IMR-90 (cell line): ENCODE measurements around the gene SLC29A1. TPM values are rescaled to one million over a fixed set of nuclear protein-coding genes. Genes with fewer than 3 reads are reported as not detected.

Source experiments
- ATAC-seq: fragments of 200-7000 bp; cut with Tn5 transposase; 2 replicates; pipeline ENCODE4 v1.9.1; 2020; ENCODE audit warnings: low read depth, mild to moderate bottlenecking, moderate library complexity
- BruUV-seq: library from RNA; stranded (reverse); fragments of 400-500 nt; replicated peaks from 2 replicates; lab custom pipeline; 2021; lab: Mats Ljungman, UMichigan
- CTCF ChIA-PET: fragments of 300-600 bp; formaldehyde crosslinking; extraction: SDS; loops from one replicate; lab custom pipeline; 2021; ENCODE audit warnings: antibody characterized with exemption; lab: Yijun Ruan, JAX
- POLR2A ChIA-PET: fragments of 300-600 bp; sonication (Branson Sonifier 250); formaldehyde crosslinking; loops from one replicate; lab custom pipeline; 2022; ENCODE audit warnings: antibody characterized with exemption; ENCODE audit not compliant: unreplicated experiment; lab: Charles Lee
- DNase-seq: peaks from one replicate; pipeline ENCODE4 v3.0.0; 2013
- H2AFZ ChIP-seq: replicated peaks from 2 replicates; pipeline ENCODE3; 2013; ENCODE audit warnings: low read length, mild to moderate bottlenecking; ENCODE audit not compliant: poor library complexity
- H2AK5ac ChIP-seq: 2 replicates; pipeline ENCODE4 v1.6.1; 2013; ENCODE audit warnings: low read depth, low read length, inconsistent platforms
- H2AK9ac ChIP-seq: replicated peaks from 2 replicates; pipeline ENCODE3; 2013; ENCODE audit warnings: mild to moderate bottlenecking, low read depth, low read length, moderate library complexity; ENCODE audit not compliant: poor library complexity
- H2BK120ac ChIP-seq: 2 replicates; pipeline ENCODE4 v1.6.1; 2013; ENCODE audit warnings: low read depth, low read length, inconsistent platforms
- H2BK15ac ChIP-seq: 3 replicates; pipeline ENCODE4 v1.6.1; 2013; ENCODE audit warnings: low read depth, low read length, inconsistent platforms
- H2BK20ac ChIP-seq: 2 replicates; pipeline ENCODE4 v1.6.1; 2013; ENCODE audit warnings: low read depth, mild to moderate bottlenecking, inconsistent platforms, low read length, moderate library complexity
- H2BK5ac ChIP-seq: 2 replicates; pipeline ENCODE4 v1.6.1; 2013; ENCODE audit warnings: mild to moderate bottlenecking, low read depth, low read length, inconsistent platforms; ENCODE audit not compliant: poor library complexity, severe bottlenecking
- H3K14ac ChIP-seq: replicated peaks from 2 replicates; pipeline ENCODE4 v1.6.1; 2013; ENCODE audit warnings: low read depth, low read length, inconsistent platforms
- H3K18ac ChIP-seq: 2 replicates; pipeline ENCODE4 v1.6.1; 2013; ENCODE audit warnings: low read depth, low read length, control low read depth
- H3K23ac ChIP-seq: 2 replicates; pipeline ENCODE4 v1.6.1; 2013; ENCODE audit warnings: low read depth, low read length, inconsistent platforms
- H3K27ac ChIP-seq: 2 replicates; pipeline ENCODE4 v1.5.1; 2013; ENCODE audit warnings: mild to moderate bottlenecking, control low read depth, low read length; ENCODE audit not compliant: insufficient read depth
- H3K27me3 ChIP-seq: 2 replicates; pipeline ENCODE4 v1.6.1; 2013; ENCODE audit warnings: low read length; ENCODE audit not compliant: control insufficient read depth, insufficient read depth
- H3K36me3 ChIP-seq: 2 replicates; pipeline ENCODE4 v1.6.1; 2013; ENCODE audit warnings: low read length, mixed read lengths; ENCODE audit not compliant: control insufficient read depth, insufficient read depth
- H3K4ac ChIP-seq: 2 replicates; pipeline ENCODE4 v1.6.1; 2013; ENCODE audit warnings: low read depth, low read length, inconsistent platforms
- H3K4me1 ChIP-seq: 2 replicates; pipeline ENCODE4 v1.6.1; 2013; ENCODE audit warnings: low read length, mixed read lengths; ENCODE audit not compliant: control insufficient read depth, insufficient read depth
- H3K4me2 ChIP-seq: 2 replicates; pipeline ENCODE4 v1.6.1; 2013; ENCODE audit warnings: low read depth, mild to moderate bottlenecking, control low read depth, low read length, moderate library complexity
- H3K4me3 ChIP-seq: 2 replicates; pipeline ENCODE4 v1.5.1; 2013; ENCODE audit warnings: low read depth, mild to moderate bottlenecking, control low read depth, low read length, moderate library complexity; ENCODE audit not compliant: insufficient read depth
- H3K56ac ChIP-seq: 2 replicates; pipeline ENCODE4 v1.6.1; 2013; ENCODE audit warnings: low read length, inconsistent platforms; ENCODE audit not compliant: insufficient read depth; ENCODE audit errors: extremely low read depth
- H3K79me1 ChIP-seq, 2 experiments: 2 replicates each; pipeline ENCODE4 v1.6.1; 2013; ENCODE audit warnings: low read length in 2 of 2, inconsistent platforms in 1 of 2, low read depth in 1 of 2
- H3K9ac ChIP-seq: 2 replicates; pipeline ENCODE4 v1.6.1; 2013; ENCODE audit warnings: low read depth, low read length, control low read depth
- H3K9me1 ChIP-seq: 2 replicates; pipeline ENCODE4 v1.6.1; 2013; ENCODE audit warnings: low read length, inconsistent platforms; ENCODE audit not compliant: insufficient read depth
- H3K9me3 ChIP-seq: 2 replicates; pipeline ENCODE4 v1.6.1; 2013; ENCODE audit warnings: low read length; ENCODE audit not compliant: control insufficient read depth, insufficient read depth
- H4K20me1 ChIP-seq: 2 replicates; pipeline ENCODE4 v1.6.1; 2013; ENCODE audit warnings: low read length, inconsistent platforms; ENCODE audit not compliant: insufficient read depth
- H4K5ac ChIP-seq: 2 replicates; pipeline ENCODE4 v1.6.1; 2013; ENCODE audit warnings: mild to moderate bottlenecking, low read depth, low read length, control low read depth
- H4K8ac ChIP-seq, 2 experiments: 2 replicates each; pipeline ENCODE4 v1.6.1; 2013; ENCODE audit warnings: low read depth in 2 of 2, low read length in 2 of 2, control low read depth in 1 of 2, inconsistent platforms in 1 of 2
- H4K91ac ChIP-seq: 2 replicates; pipeline ENCODE4 v1.6.1; 2013; ENCODE audit warnings: low read depth, low read length, inconsistent platforms; ENCODE audit not compliant: insufficient read depth
- BHLHE40 ChIP-seq: fragments of 150-350 bp; IDR thresholded peaks from 2 replicates; pipeline ENCODE4 v1.6.1; 2016; ENCODE audit warnings: mild to moderate bottlenecking, low read depth, low read length
- CEBPB ChIP-seq: IDR thresholded peaks from 2 replicates; pipeline ENCODE4 v1.6.1; 2012; ENCODE audit warnings: low read depth, low read length, improper control_type of control experiment
- FOS ChIP-seq: fragments of 150-350 bp; IDR thresholded peaks from 2 replicates; pipeline ENCODE4 v1.6.1; 2016; ENCODE audit warnings: low read depth, low read length
- MAFK ChIP-seq: IDR thresholded peaks from 2 replicates; pipeline ENCODE4 v1.6.1; 2012; ENCODE audit warnings: low read depth, low read length, improper control_type of control experiment
- MXI1 ChIP-seq: IDR thresholded peaks from 2 replicates; pipeline ENCODE4 v1.6.1; 2012; ENCODE audit warnings: low read depth, mild to moderate bottlenecking, low read length, moderate library complexity, borderline replicate concordance
- NFE2L2 ChIP-seq: fragments of 150-350 bp; IDR thresholded peaks from 2 replicates; pipeline ENCODE4 v1.6.1; 2016; ENCODE audit warnings: low read depth, mild to moderate bottlenecking, low read length
- RAD21 ChIP-seq: IDR thresholded peaks from 2 replicates; pipeline ENCODE4 v1.6.1; 2012; ENCODE audit warnings: low read length, improper control_type of control experiment
- RCOR1 ChIP-seq: IDR thresholded peaks from 2 replicates; pipeline ENCODE4 v1.6.1; 2012; ENCODE audit warnings: mild to moderate bottlenecking, low read length, improper control_type of control experiment; ENCODE audit not compliant: insufficient replicate concordance
- RFX5 ChIP-seq: IDR thresholded peaks from 2 replicates; pipeline ENCODE4 v1.8.0; 2012; ENCODE audit warnings: low read depth, mild to moderate bottlenecking, low read length, moderate library complexity
- SMC3 ChIP-seq: fragments of 150-350 bp; IDR thresholded peaks from 2 replicates; pipeline ENCODE4 v1.6.1; 2016; ENCODE audit warnings: low read depth, mild to moderate bottlenecking, antibody characterized with exemption, low read length, moderate library complexity
- WGBS, 2 experiments: methylation state at CpG; one replicate each; pipeline versions ENCODE4 v1.1.5 to v1.1.7; 2013; ENCODE audit warnings: missing lambda C conversion rate in 2 of 2; ENCODE audit not compliant: insufficient read length in 1 of 2; ENCODE audit errors: extremely low coverage in 2 of 2; 5-methylcytosine and 5-hydroxymethylcytosine counted together
- dilution Hi-C: fragments of 300-500 bp; cut with HindIII; formaldehyde crosslinking; loops from one replicate; pipeline ENCODE4 v1.14.3; 2018; ENCODE audit warnings: low sequenced_read_pairs; ENCODE audit not compliant: unreplicated experiment
- in situ Hi-C: fragments of 300-500 bp; cut with MboI; formaldehyde crosslinking; loops from 3 replicates; pipeline ENCODE4 v1.14.3; 2019; ENCODE audit warnings: low sequenced_read_pairs, inconsistent platforms, mixed read lengths
- intact Hi-C: fragments of 100-400 bp; cut with micrococcal nuclease; formaldehyde crosslinking; loops from 2 replicates; pipeline ENCODE4 v1.10.0; 2022
- polyA plus RNA-seq, 3 experiments: library from polyadenylated mRNA; depleted of rRNA; stranded (reverse); fragments of >200 nt; gene quantifications; 2 replicates each; pipeline ENCODE4 v1.2.3, GENCODE V29; 2012; ENCODE audit warnings: low replicate concordance in 1 of 3
- total RNA-seq: library from RNA; depleted of rRNA; stranded (reverse); fragments of >200 nt; gene quantifications from 2 replicates; pipeline ENCODE4 v1.2.3, GENCODE V29; 2012
- TF ChIP-seq, protein P1 (sequence below): conservative IDR thresholded peaks from 2 replicates; pipeline ENCODE4 v1.5.1; 2012; ENCODE audit warnings: mild to moderate bottlenecking, low read depth, low read length, improper control_type of control experiment
- TF ChIP-seq, protein P2 (sequence below): fragments of 150-350 bp; IDR thresholded peaks from 2 replicates; pipeline ENCODE4 v1.6.1; 2017; ENCODE audit warnings: mild to moderate bottlenecking, antibody characterized with exemption, low read length, low read depth

Gene SLC29A1
- total and polyA plus RNA-seq, 2 of the 4 experiments (the other 2 are of a cell fraction) = 4.1 to 22.1 TPM

DNA sequence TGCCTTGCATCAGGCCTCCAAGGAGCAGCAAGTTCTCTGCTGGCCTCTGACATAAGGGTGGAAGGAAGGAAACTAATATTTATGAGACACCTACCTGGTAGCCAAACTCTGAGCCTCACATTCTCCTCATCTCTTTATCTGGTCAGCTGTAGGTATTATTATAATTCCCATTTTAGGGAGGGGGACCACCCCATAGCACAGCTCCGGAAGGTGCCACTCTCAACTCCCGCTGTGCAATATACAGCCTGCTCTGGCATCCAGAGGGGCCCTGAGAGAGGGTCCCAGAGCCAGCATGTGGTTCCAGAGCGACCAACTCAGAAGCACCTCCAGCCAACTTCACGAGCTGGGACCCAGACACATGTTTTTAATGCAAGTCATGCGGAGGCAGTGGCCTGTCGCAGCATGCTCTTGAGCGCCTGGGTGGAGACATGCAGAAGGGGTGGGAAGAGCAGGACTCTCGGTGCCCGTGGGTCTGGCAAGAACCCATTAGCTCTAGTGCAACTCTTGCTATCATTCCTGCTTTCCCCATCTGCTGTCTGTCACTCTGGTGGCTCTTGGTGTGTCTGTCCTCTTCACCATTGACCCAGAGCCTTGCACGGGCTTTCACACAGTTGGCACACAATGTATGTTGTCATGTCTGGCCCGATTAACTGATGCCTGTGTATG, 21.6 kb upstream of the SLC29A1 start:
- no peaks in the 10 kb centered on the region for H4K20me1 ChIP-seq
- intact Hi-C loops (no loop called here), dilution Hi-C loops (no loop called here), in situ Hi-C loops (no loop called here)
- BruUV-seq = no TSS peak
- H3K18ac ChIP-seq = no peak overlapping the region
- H3K27ac ChIP-seq = no peak overlapping the region
- no peak overlapping the region for H3K4me2 ChIP-seq
- no peak overlapping the region for H2BK120ac ChIP-seq
- no peaks in the 10 kb centered on the region for H3K9me3 ChIP-seq
- no peak overlapping the region for H3K23ac ChIP-seq
- no peak overlapping the region for H2BK20ac ChIP-seq
- no peak overlapping the region for H3K14ac ChIP-seq
- H3K9me1 ChIP-seq = no peaks in the 10 kb centered on the region
- H2AK5ac ChIP-seq = no peak overlapping the region
- ChIA-PET POLR2A (no interaction called here), CTCF (no interaction called here)
- H2AK9ac ChIP-seq = no peak overlapping the region
- H2BK15ac ChIP-seq = no peak overlapping the region
- no peaks in the 10 kb centered on the region for H3K79me1 ChIP-seq
- no peak overlapping the region for H3K56ac ChIP-seq
- H2AFZ ChIP-seq = no peak overlapping the region
- H3K4me1 ChIP-seq = no peaks in the 10 kb centered on the region
- no peak overlapping the region for H2BK5ac ChIP-seq
- TF ChIP-seq NFE2L2 (no peak), CEBPB (no peak), BHLHE40 (no peak), RAD21 (no peak), MXI1 (no peak), SMC3 (no peak), MAFK (no peak), RFX5 (no peak), RCOR1 (no peak), FOS (no peak)
- TF ChIP-seq, protein P1, sequence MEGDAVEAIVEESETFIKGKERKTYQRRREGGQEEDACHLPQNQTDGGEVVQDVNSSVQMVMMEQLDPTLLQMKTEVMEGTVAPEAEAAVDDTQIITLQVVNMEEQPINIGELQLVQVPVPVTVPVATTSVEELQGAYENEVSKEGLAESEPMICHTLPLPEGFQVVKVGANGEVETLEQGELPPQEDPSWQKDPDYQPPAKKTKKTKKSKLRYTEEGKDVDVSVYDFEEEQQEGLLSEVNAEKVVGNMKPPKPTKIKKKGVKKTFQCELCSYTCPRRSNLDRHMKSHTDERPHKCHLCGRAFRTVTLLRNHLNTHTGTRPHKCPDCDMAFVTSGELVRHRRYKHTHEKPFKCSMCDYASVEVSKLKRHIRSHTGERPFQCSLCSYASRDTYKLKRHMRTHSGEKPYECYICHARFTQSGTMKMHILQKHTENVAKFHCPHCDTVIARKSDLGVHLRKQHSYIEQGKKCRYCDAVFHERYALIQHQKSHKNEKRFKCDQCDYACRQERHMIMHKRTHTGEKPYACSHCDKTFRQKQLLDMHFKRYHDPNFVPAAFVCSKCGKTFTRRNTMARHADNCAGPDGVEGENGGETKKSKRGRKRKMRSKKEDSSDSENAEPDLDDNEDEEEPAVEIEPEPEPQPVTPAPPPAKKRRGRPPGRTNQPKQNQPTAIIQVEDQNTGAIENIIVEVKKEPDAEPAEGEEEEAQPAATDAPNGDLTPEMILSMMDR = no peak
- TF ChIP-seq, protein P2, sequence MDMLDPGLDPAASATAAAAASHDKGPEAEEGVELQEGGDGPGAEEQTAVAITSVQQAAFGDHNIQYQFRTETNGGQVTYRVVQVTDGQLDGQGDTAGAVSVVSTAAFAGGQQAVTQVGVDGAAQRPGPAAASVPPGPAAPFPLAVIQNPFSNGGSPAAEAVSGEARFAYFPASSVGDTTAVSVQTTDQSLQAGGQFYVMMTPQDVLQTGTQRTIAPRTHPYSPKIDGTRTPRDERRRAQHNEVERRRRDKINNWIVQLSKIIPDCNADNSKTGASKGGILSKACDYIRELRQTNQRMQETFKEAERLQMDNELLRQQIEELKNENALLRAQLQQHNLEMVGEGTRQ = no peak
- ATAC-seq (no peak), DNase-seq (no peak)
- H4K5ac ChIP-seq = no peak overlapping the region
- H3K36me3 ChIP-seq = no peaks in the 10 kb centered on the region
- no peak overlapping the region for H3K4ac ChIP-seq
- H3K4me3 ChIP-seq = no peak overlapping the region
- H3K27me3 ChIP-seq = peaks cover 18% of the 10 kb centered on the region
- H3K9ac ChIP-seq = no peak overlapping the region
- WGBS, 2 experiments = 55% methylated on average over 3 of the region's 11 CpGs; no CpG with 5 or more reads in 1 of the 2 experiments
- H4K91ac ChIP-seq = no peak overlapping the region
- no peak overlapping the region for H4K8ac ChIP-seq
